IMR-90 (cell line): Measurements from ENCODE around the gene EFNA5.

Experiments
- BHLHE40 ChIP-seq: fragments of 150-350 bp; IDR thresholded peaks from 2 replicates; pipeline ENCODE4 v1.6.1; 2016; ENCODE audit warnings: mild to moderate bottlenecking, low read depth, low read length
- CEBPB ChIP-seq: IDR thresholded peaks from 2 replicates; pipeline ENCODE4 v1.6.1; 2012; ENCODE audit warnings: low read depth, low read length, improper control_type of control experiment
- CTCF ChIP-seq: conservative IDR thresholded peaks from 2 replicates; pipeline ENCODE4 v1.5.1; 2012; ENCODE audit warnings: mild to moderate bottlenecking, low read depth, low read length, improper control_type of control experiment
- FOS ChIP-seq: fragments of 150-350 bp; IDR thresholded peaks from 2 replicates; pipeline ENCODE4 v1.6.1; 2016; ENCODE audit warnings: low read depth, low read length
- MAFK ChIP-seq: IDR thresholded peaks from 2 replicates; pipeline ENCODE4 v1.6.1; 2012; ENCODE audit warnings: low read depth, low read length, improper control_type of control experiment
- MXI1 ChIP-seq: IDR thresholded peaks from 2 replicates; pipeline ENCODE4 v1.6.1; 2012; ENCODE audit warnings: low read depth, mild to moderate bottlenecking, low read length, moderate library complexity, borderline replicate concordance
- POLR2A ChIP-seq: IDR thresholded peaks from 2 replicates; pipeline ENCODE4 v1.6.1; 2012; ENCODE audit warnings: mild to moderate bottlenecking, low read depth, low read length
- RCOR1 ChIP-seq: IDR thresholded peaks from 2 replicates; pipeline ENCODE4 v1.6.1; 2012; ENCODE audit warnings: mild to moderate bottlenecking, low read length, improper control_type of control experiment; ENCODE audit not compliant: insufficient replicate concordance
- SMC3 ChIP-seq: fragments of 150-350 bp; IDR thresholded peaks from 2 replicates; pipeline ENCODE4 v1.6.1; 2016; ENCODE audit warnings: low read depth, mild to moderate bottlenecking, antibody characterized with exemption, low read length, moderate library complexity

GRCh38 chr5:107519900-107520354 lies 150.8 kb downstream of the EFNA5 start:
- TF ChIP-seq CTCF: no peak
- no peak for TF ChIP-seq POLR2A
- no peak for TF ChIP-seq MXI1
- TF ChIP-seq RCOR1: no peak
- no peak for TF ChIP-seq CEBPB
- TF ChIP-seq MAFK: no peak
- TF ChIP-seq FOS: no peak
- no peak for TF ChIP-seq BHLHE40
- no peak for TF ChIP-seq SMC3
